H9 (cell line): ENCODE measurements around the gene NPRL2. TPM values are rescaled to one million over a fixed set of nuclear protein-coding genes. Genes with fewer than 3 reads are reported as not detected.

Source experiments
- DNase-seq: peaks from one replicate; pipeline ENCODE4 v3.0.0-alpha.2; 2017
- H2AFZ ChIP-seq: one replicate; pipeline ENCODE4 v1.6.1; 2013; ENCODE audit warnings: mild to moderate bottlenecking, low read length, control low read depth, moderate library complexity
- H2AK5ac ChIP-seq: 2 replicates; pipeline ENCODE4 v1.6.1; 2013; ENCODE audit warnings: low read length, control low read depth, mixed read lengths; ENCODE audit not compliant: insufficient read length
- H2BK120ac ChIP-seq: one replicate; pipeline ENCODE4 v1.6.1; 2013; ENCODE audit warnings: low read depth, mild to moderate bottlenecking, low read length, control low read depth, inconsistent platforms; ENCODE audit not compliant: poor library complexity, severe bottlenecking
- H2BK12ac ChIP-seq: 2 replicates; pipeline ENCODE4 v1.6.1; 2013; ENCODE audit warnings: low read length, control low read depth, mixed read lengths, low read depth; ENCODE audit not compliant: insufficient read length
- H2BK15ac ChIP-seq: 2 replicates; pipeline ENCODE4 v1.6.1; 2013; ENCODE audit warnings: low read depth, low read length, control low read depth
- H2BK20ac ChIP-seq: one replicate; pipeline ENCODE4 v1.6.1; 2013; ENCODE audit warnings: low read depth, mild to moderate bottlenecking, low read length, control low read depth, inconsistent platforms; ENCODE audit not compliant: poor library complexity, severe bottlenecking
- H2BK5ac ChIP-seq: 2 replicates; pipeline ENCODE4 v1.6.1; 2013; ENCODE audit warnings: low read length, control low read depth, mixed read lengths; ENCODE audit not compliant: insufficient read length
- H3K14ac ChIP-seq: 2 replicates; pipeline ENCODE4 v1.6.1; 2013; ENCODE audit warnings: low read length, control low read depth; ENCODE audit not compliant: insufficient read depth
- H3K18ac ChIP-seq: 2 replicates; pipeline ENCODE4 v1.6.1; 2013; ENCODE audit warnings: low read depth, mild to moderate bottlenecking, mixed read lengths, low read length, control low read depth; ENCODE audit not compliant: insufficient read length
- H3K23ac ChIP-seq: 2 replicates; pipeline ENCODE4 v1.6.1; 2013; ENCODE audit warnings: low read length, control low read depth, mixed read lengths, low read depth; ENCODE audit not compliant: insufficient read length
- H3K23me2 ChIP-seq: 2 replicates; pipeline ENCODE4 v1.6.1; 2013; ENCODE audit warnings: low read depth, mild to moderate bottlenecking, mixed read lengths, low read length, control low read depth; ENCODE audit not compliant: insufficient read length, poor library complexity, severe bottlenecking
- H3K27ac ChIP-seq: 2 replicates; pipeline ENCODE4 v1.5.1; 2013; ENCODE audit warnings: low read length, control low read depth, mixed read lengths, low read depth; ENCODE audit not compliant: insufficient read length
- H3K27me3 ChIP-seq: 2 replicates; pipeline ENCODE4 v1.6.1; 2013; ENCODE audit warnings: low read length, control low read depth, inconsistent platforms; ENCODE audit not compliant: insufficient read depth
- H3K4ac ChIP-seq: 2 replicates; pipeline ENCODE4 v1.6.1; 2013; ENCODE audit warnings: low read depth, mild to moderate bottlenecking, control low read depth, inconsistent platforms, low read length, moderate library complexity
- H3K4me1 ChIP-seq: 2 replicates; pipeline ENCODE4 v1.6.1; 2013; ENCODE audit warnings: low read length, control low read depth, inconsistent platforms; ENCODE audit not compliant: insufficient read depth
- H3K4me2 ChIP-seq: 2 replicates; pipeline ENCODE4 v1.6.1; 2013; ENCODE audit warnings: low read length, control low read depth, mixed read lengths; ENCODE audit not compliant: insufficient read length, insufficient read depth
- H3K56ac ChIP-seq: 2 replicates; pipeline ENCODE4 v1.6.1; 2013; ENCODE audit warnings: low read depth, mild to moderate bottlenecking, mixed read lengths, low read length, control low read depth; ENCODE audit not compliant: insufficient read length
- H3K79me1 ChIP-seq: 2 replicates; pipeline ENCODE4 v1.6.1; 2013; ENCODE audit warnings: low read depth, mild to moderate bottlenecking, moderate library complexity, low read length, control low read depth, inconsistent platforms; ENCODE audit not compliant: insufficient read depth, poor library complexity, severe bottlenecking
- H3K79me2 ChIP-seq: 2 replicates; pipeline ENCODE4 v1.6.1; 2013; ENCODE audit warnings: low read length, control low read depth, inconsistent platforms; ENCODE audit not compliant: insufficient read depth
- H3K9ac ChIP-seq: 2 replicates; pipeline ENCODE4 v1.6.1; 2013; ENCODE audit warnings: low read length, control low read depth, mixed read lengths; ENCODE audit not compliant: insufficient read length; ENCODE audit errors: extremely low read depth
- H3K9me3 ChIP-seq: one replicate; pipeline ENCODE4 v1.6.1; 2013; ENCODE audit warnings: low read depth, low read length, inconsistent platforms; ENCODE audit not compliant: control insufficient read depth
- H3T11ph ChIP-seq: one replicate; pipeline ENCODE4 v1.6.1; 2013; ENCODE audit warnings: mild to moderate bottlenecking, low read length, control low read depth, inconsistent platforms
- H4K20me1 ChIP-seq: one replicate; pipeline ENCODE4 v1.6.1; 2013; ENCODE audit not compliant: control insufficient read depth, insufficient read length, insufficient read depth
- H4K5ac ChIP-seq: 2 replicates; pipeline ENCODE4 v1.6.1; 2013; ENCODE audit warnings: low read depth, mild to moderate bottlenecking, mixed read lengths, low read length, control low read depth; ENCODE audit not compliant: insufficient read length
- H4K8ac ChIP-seq: replicated peaks from 2 replicates; pipeline ENCODE4 v1.6.1; 2013; ENCODE audit warnings: low read length, control low read depth, mixed read lengths, low read depth; ENCODE audit not compliant: insufficient read length
- H4K91ac ChIP-seq: 2 replicates; pipeline ENCODE4 v1.6.1; 2013; ENCODE audit warnings: low read depth, mild to moderate bottlenecking, moderate library complexity, mixed read lengths, low read length, control low read depth; ENCODE audit not compliant: insufficient read length
- H3K27ac Mint-ChIP-seq, 3 experiments: 2 replicates in 2 of 3; 3 replicates in 1 of 3; pipeline ENCODE4 v1.8.0; 2020 to 2021; ENCODE audit warnings: mixed read lengths in 3 of 3, mild to moderate bottlenecking in 1 of 3, moderate library complexity in 1 of 3
- H3K27me3 Mint-ChIP-seq: 2 replicates; pipeline ENCODE4 v1.8.0; 2021; ENCODE audit warnings: low read depth, mild to moderate bottlenecking, moderate library complexity, mixed read lengths
- H3K36me3 Mint-ChIP-seq, 3 experiments: 2 replicates in 2 of 3; 3 replicates in 1 of 3; pipeline ENCODE4 v1.8.0; 2020 to 2021; ENCODE audit warnings: low read depth in 3 of 3, mixed read lengths in 3 of 3; ENCODE audit not compliant: insufficient read depth in 1 of 3
- H3K4me1 Mint-ChIP-seq, 2 experiments: 2 replicates each; pipeline ENCODE4 v1.8.0; 2020; ENCODE audit warnings: mixed read lengths in 2 of 2
- H3K4me3 Mint-ChIP-seq, 2 experiments: 2 replicates in 1 of 2; 3 replicates in 1 of 2; pipeline ENCODE4 v1.8.0; 2020 to 2021; ENCODE audit warnings: mild to moderate bottlenecking in 2 of 2, mixed read lengths in 2 of 2, moderate library complexity in 1 of 2
- H3K9me3 Mint-ChIP-seq, 2 experiments: 2 replicates in 1 of 2; 3 replicates in 1 of 2; pipeline ENCODE4 v1.8.0; 2020; ENCODE audit warnings: mild to moderate bottlenecking in 2 of 2, mixed read lengths in 2 of 2, moderate library complexity in 1 of 2
- CTCF ChIP-seq: fragments of 200-600 bp; sonication (generic); conservative IDR thresholded peaks from 3 replicates; pipeline ENCODE4 v1.8.0; 2021; ENCODE audit warnings: antibody characterized with exemption, mild to moderate bottlenecking
- WGBS: extraction: QIAGEN DNeasy Blood & Tissue Kit; methylation state at CpG from one replicate; pipeline ENCODE4 v1.1.7; 2013; ENCODE audit warnings: missing lambda C conversion rate, low lambda C conversion rate, mixed read lengths; ENCODE audit not compliant: insufficient read length; ENCODE audit errors: extremely low coverage; 5-methylcytosine and 5-hydroxymethylcytosine counted together
- total RNA-seq: library from RNA; stranded (reverse); gene quantifications from 2 replicates; pipeline ENCODE4 v1.2.1, GENCODE V29; 2021

NPRL2 gene
- total RNA-seq, 1 experiment from 2014 or later, result 23.4 TPM

DNA sequence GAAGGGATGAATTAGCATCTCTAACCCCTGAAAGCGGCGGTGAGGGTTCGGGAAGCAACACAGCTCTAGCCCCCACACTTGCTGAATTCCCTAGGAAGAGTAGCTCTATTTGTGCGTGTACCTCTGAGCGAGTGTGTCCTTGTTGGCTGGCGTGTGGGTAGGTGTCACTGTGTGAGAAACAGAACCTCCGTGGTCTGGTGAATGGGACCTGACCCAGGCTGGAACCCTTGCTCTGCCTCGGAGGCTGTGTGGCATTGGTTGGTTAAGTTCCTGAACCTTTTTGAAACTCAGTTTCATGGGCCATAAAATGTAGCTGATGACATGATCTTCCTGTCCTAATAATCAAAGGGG is 9.2 kb upstream of the NPRL2 start:
- Histone ChIP-seq H4K8ac (no peak overlapping the region), H2BK12ac (no peak overlapping the region), H3K18ac (no peak overlapping the region), H4K5ac (no peak overlapping the region), H2AFZ (peak overlapping the region; percentile 26), H3K14ac (no peak overlapping the region), H3K9me3 (no peaks in the 10 kb centered on the region), H3K9ac (no peak overlapping the region), H2BK5ac (no peak overlapping the region), H3K56ac (no peak overlapping the region), H2BK15ac (no peak overlapping the region), H4K20me1 (no peaks in the 10 kb centered on the region), H3K27ac (no peak overlapping the region), H2BK120ac (no peak overlapping the region), H3K4me2 (peak overlapping the region; percentile 80), H2AK5ac (no peak overlapping the region), H3K79me1 (peaks cover 6% of the 10 kb centered on the region), H3K4me1 (peaks cover 4% of the 10 kb centered on the region; the same call in 1 of the 2 replicates), H3K23ac (no peak overlapping the region), H3K4ac (no peak overlapping the region), H4K91ac (no peak overlapping the region), H3T11ph (no peak overlapping the region), H3K27me3 (no peaks in the 10 kb centered on the region), H3K79me2 (peaks cover 9% of the 10 kb centered on the region; the same call in 1 of the 2 replicates), H2BK20ac (no peak overlapping the region), H3K23me2 (peaks cover 10% of the 10 kb centered on the region)
- Mint-ChIP-seq H3K27me3 (peaks cover 17% of the 10 kb centered on the region), H3K27ac (peak overlapping the region in 2 of 3 experiments; percentile 39 to 97; a peak in 2 of 7 replicates), H3K4me1 (peaks cover 31 to 33% of the 10 kb centered on the region in 2 experiments), H3K9me3 (no peaks in the 10 kb centered on the region; a peak in 1 of 5 replicates), H3K4me3 (peak overlapping the region; percentile 91 to 95), H3K36me3 (peaks cover 9 to 17% (median 15%) of the 10 kb centered on the region in 3 experiments)
- no peak for TF ChIP-seq CTCF
- WGBS, result no CpG with 5 or more reads among the region's 8 CpGs
- DNase-seq, result no peak
